Cerebellar nuclear complex (tissue), 1 donor: ENCODE measurements around the gene RLN1.
"Not testable (repeated sequence)": the region's sequence is repeated elsewhere in the genome, so short reads cannot be mapped to it uniquely, and the experiment has no call there.

ENCODE experiments used
- DNase-seq, 2 experiments: peaks; one replicate each; lab custom pipeline; 2025; lab: John Stamatoyannopoulos, UW

RLN1 gene

GRCh38 chr9:5321601-5322000 is 18.1 kb downstream of the RLN1 start:
- DNase-seq: not testable (repeated sequence)

- DNase-seq: no peak
Observed at GRCh38 chr9:5321058-5321457, 18.6 kb downstream of the RLN1 start.

- DNase-seq: not testable (repeated sequence)
Observed at GRCh38 chr9:5316406-5316805, 23.3 kb downstream of the RLN1 start.

GRCh38 chr9:5315187-5315923 is 24.3 kb downstream of the RLN1 start:
- no peak for DNase-seq

GRCh38 chr9:5310851-5311250 is 28.8 kb downstream of the RLN1 start:
- DNase-seq: no peak

GRCh38 chr9:5305741-5306140 is 33.9 kb downstream of the RLN1 start:
- DNase-seq: no peak

- DNase-seq: not testable (repeated sequence)
Observed at GRCh38 chr9:5303840-5304795, 35.6 kb downstream of the RLN1 start, which contains the start of gene RLN2. TSS of gene RLN2 (minus strand) at chr9:5304716. CDS start at chr9:5304580, 136 bp downstream.

- no peak for DNase-seq
Observed at GRCh38 chr9:5301544-5301943, 38.1 kb downstream of the RLN1 start.

GRCh38 chr9:5292141-5292540 is 47.5 kb downstream of the RLN1 start:
- no peak for DNase-seq

- no peak for DNase-seq
Observed at GRCh38 chr9:5288591-5288990, 51.1 kb downstream of the RLN1 start.

GRCh38 chr9:5286262-5286661 is 53.4 kb downstream of the RLN1 start:
- DNase-seq: no peak
